T-helper 1 cell treated with Interleukin-12 subunit alpha and Interleukin-12 subunit beta and Interleukin-4 antibody, amounts not matched to agents 30 μg/mL and 1 μg/mL, for 36 hours (primary cell): Measurements from ENCODE around the gene MIER3.

ENCODE experiments used
- H3K27ac Mint-ChIP-seq: one replicate; pipeline ENCODE4 v1.8.0; 2021; ENCODE audit warnings: mild to moderate bottlenecking, mixed read lengths
- H3K27me3 Mint-ChIP-seq: one replicate; pipeline ENCODE4 v1.8.0; 2021; ENCODE audit warnings: low read depth, mixed read lengths
- H3K36me3 Mint-ChIP-seq: one replicate; pipeline ENCODE4 v1.8.0; 2021; ENCODE audit warnings: low read depth, mixed read lengths
- H3K4me1 Mint-ChIP-seq: one replicate; pipeline ENCODE4 v1.8.0; 2021; ENCODE audit warnings: low read depth, mixed read lengths
- H3K4me3 Mint-ChIP-seq: one replicate; pipeline ENCODE4 v1.8.0; 2021; ENCODE audit warnings: mild to moderate bottlenecking, moderate library complexity, mixed read lengths
- H3K9me3 Mint-ChIP-seq: one replicate; pipeline ENCODE4 v1.8.0; 2021; ENCODE audit warnings: mixed read lengths

MIER3 gene

DNA sequence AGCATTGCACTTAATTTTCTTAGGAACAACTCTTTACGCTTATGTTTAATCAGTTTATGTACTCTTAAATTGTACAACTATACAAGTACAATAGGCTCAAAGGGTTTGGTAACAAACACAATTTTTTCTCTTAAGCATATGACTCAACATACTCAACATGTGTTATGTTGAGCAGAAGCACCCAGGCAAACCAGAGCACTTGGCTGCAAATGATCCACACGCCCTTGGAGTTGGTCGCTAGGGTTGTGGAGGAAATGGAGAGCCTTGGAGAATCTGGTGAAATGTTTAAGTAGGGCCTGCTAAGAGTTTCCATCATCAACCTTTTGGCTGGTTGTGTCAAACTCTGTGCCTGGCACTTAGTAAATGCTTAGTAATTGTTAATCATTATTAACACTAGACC is 25.1 kb upstream of the MIER3 start:
- peaks cover 37% of the 10 kb centered on the region for H3K27me3 Mint-ChIP-seq
- H3K36me3 Mint-ChIP-seq, result no peaks in the 10 kb centered on the region
- H3K4me1 Mint-ChIP-seq, result no peaks in the 10 kb centered on the region
- no peak overlapping the region for H3K4me3 Mint-ChIP-seq
- no peak overlapping the region for H3K27ac Mint-ChIP-seq
- H3K9me3 Mint-ChIP-seq, result no peaks in the 10 kb centered on the region

GRCh38 chr5:56974241-56974640 is 22.3 kb upstream of the MIER3 start:
- Mint-ChIP-seq H3K4me3 (no peak overlapping the region), H3K9me3 (no peaks in the 10 kb centered on the region), H3K4me1 (no peaks in the 10 kb centered on the region), H3K36me3 (no peaks in the 10 kb centered on the region), H3K27me3 (peaks cover 36% of the 10 kb centered on the region), H3K27ac (no peak overlapping the region)

DNA sequence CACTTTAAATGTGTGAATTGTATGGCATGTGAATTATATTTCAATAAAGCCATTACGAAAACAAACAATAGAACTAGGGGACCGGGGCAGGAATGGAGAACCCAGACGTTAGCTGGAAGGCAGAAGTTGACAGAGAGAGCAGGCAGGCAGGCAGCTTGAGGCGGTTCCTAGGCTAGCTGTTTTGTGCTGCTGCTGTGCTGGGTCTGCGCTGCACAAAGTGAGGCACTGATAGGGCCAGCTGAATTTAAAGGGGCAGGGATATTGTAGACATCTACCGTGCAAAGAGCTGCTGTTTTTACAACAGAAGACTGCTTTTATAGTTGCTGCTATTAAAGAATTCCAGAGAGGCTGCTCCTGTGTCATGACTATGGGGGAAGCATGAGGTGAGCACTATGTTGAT is 21.6 kb upstream of the MIER3 start:
- H3K27me3 Mint-ChIP-seq, result peaks cover 36% of the 10 kb centered on the region
- no peaks in the 10 kb centered on the region for H3K9me3 Mint-ChIP-seq

DNA sequence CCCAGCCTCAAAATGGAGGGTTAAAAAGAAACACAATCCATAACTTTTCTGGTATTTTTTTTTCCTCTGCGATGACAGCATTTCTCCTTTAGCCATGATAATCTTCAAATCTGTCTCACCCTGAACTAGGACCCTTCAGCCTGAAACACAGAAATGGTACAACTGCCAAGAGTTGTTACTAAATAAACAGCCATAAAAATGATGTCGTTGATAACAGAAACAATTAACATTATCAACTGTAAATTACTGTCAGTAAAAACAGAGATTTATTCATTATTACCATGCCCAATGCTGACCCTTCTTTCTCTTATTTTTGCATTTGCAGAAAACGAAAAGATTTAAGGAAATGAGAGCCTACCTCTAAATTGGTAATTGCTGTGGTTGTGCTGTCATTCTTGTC is 19.4 kb upstream of the MIER3 start:
- no peaks in the 10 kb centered on the region for H3K36me3 Mint-ChIP-seq
- no peaks in the 10 kb centered on the region for H3K9me3 Mint-ChIP-seq
- H3K27me3 Mint-ChIP-seq, result peaks cover 45% of the 10 kb centered on the region
- H3K27ac Mint-ChIP-seq, result no peak overlapping the region
- no peak overlapping the region for H3K4me3 Mint-ChIP-seq
- no peaks in the 10 kb centered on the region for H3K4me1 Mint-ChIP-seq

More for the DNA sequence above, 21.6 kb upstream of the MIER3 start:
- H3K4me3 Mint-ChIP-seq, result no peak overlapping the region
- no peak overlapping the region for H3K27ac Mint-ChIP-seq
- H3K4me1 Mint-ChIP-seq, result no peaks in the 10 kb centered on the region
- H3K36me3 Mint-ChIP-seq, result no peaks in the 10 kb centered on the region

- Mint-ChIP-seq H3K4me3 (no peak overlapping the region), H3K9me3 (no peaks in the 10 kb centered on the region), H3K4me1 (no peaks in the 10 kb centered on the region), H3K27ac (no peak overlapping the region), H3K27me3 (peaks cover 69% of the 10 kb centered on the region), H3K36me3 (no peaks in the 10 kb centered on the region)
Observed at GRCh38 chr5:56964173-56964572, 12.2 kb upstream of the MIER3 start.

DNA sequence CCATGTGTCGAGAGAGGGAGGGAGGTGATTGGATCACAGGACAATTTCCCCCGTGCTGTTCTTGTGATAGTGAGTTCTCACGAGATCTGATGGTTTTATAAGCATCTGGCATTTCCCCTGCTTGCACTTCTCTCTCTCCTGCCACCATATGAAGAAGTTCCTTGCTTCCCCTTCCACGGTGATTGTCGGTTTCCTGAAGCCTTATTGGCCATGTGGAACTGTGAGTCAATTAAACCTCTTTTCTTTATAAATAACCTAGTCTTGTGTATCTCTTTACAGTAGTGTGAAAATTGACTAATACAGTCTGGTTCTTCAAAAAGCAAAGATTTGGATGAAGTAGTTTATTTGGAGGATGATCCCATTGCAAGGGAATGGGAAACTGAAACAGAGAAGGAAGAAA is 11.3 kb upstream of the MIER3 start:
- no peak overlapping the region for H3K27ac Mint-ChIP-seq
- no peaks in the 10 kb centered on the region for H3K9me3 Mint-ChIP-seq
- no peaks in the 10 kb centered on the region for H3K36me3 Mint-ChIP-seq
- H3K27me3 Mint-ChIP-seq, result peaks cover 75% of the 10 kb centered on the region
- no peak overlapping the region for H3K4me3 Mint-ChIP-seq
- no peaks in the 10 kb centered on the region for H3K4me1 Mint-ChIP-seq

DNA sequence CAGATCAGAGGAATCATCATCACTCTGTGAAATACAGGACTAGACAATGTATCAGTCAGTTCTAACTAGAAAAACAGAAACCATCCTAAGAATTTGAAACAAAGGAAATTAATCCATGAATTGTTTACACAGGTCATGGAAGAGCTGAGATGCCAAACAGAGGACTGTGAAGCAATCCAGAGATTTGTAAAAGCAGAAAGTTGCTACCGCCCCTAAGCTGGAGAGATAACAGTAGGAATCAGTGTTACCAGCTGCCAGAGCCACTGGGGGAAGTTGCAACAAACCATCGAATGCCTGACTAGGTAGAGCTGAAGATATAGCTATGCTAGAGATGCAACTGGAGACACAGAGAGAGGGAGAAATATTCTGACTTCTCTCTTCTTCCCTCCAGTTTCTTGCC is 10.4 kb upstream of the MIER3 start:
- Mint-ChIP-seq H3K4me3 (no peak overlapping the region), H3K27ac (no peak overlapping the region), H3K9me3 (no peaks in the 10 kb centered on the region), H3K27me3 (peaks cover 78% of the 10 kb centered on the region), H3K36me3 (no peaks in the 10 kb centered on the region), H3K4me1 (no peaks in the 10 kb centered on the region)

DNA sequence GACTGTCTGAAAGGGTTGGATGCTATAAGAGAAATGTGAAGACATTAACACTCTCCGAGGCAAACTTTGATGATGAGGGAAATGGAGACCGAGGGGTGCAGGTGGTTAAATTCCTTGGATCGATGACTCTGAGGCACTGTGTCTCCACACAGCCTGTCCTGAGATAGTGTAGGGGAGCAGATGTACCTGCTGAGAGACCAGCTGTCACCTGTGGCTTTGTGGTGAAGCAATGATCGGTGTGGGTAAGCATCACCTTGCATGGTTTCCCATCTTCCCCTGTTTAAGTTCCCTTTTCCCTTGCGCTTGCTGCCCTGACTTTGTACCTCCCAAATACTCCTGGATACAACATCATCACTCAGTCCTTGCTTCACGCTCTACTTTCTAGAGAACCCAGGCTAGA is 9.8 kb upstream of the MIER3 start:
- H3K27ac Mint-ChIP-seq, result no peak overlapping the region
- no peaks in the 10 kb centered on the region for H3K9me3 Mint-ChIP-seq
- H3K27me3 Mint-ChIP-seq, result peaks cover 78% of the 10 kb centered on the region
- H3K4me3 Mint-ChIP-seq, result no peak overlapping the region
- no peaks in the 10 kb centered on the region for H3K36me3 Mint-ChIP-seq
- no peaks in the 10 kb centered on the region for H3K4me1 Mint-ChIP-seq

DNA sequence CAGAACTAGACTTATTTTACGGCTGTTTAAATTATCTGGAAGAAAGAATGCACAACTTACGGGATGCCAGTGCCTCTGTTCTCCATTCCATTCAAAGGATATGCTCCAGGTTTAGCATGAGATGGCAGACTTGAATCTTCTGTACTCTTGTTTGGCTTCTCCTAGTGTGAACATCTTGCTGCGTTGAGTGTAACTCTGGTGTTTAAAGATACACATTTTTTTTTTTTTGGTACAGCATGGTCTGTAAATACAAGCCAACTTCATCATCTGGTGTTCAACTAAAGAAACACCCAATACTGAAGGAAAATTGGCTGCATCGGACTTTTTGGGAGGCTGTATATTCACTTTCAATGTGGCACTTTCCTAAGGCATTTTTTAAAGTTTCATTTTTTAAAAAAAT is 7.4 kb upstream of the MIER3 start:
- Mint-ChIP-seq H3K27me3 (peaks cover 83% of the 10 kb centered on the region), H3K36me3 (no peaks in the 10 kb centered on the region), H3K27ac (no peak overlapping the region), H3K9me3 (no peaks in the 10 kb centered on the region), H3K4me3 (no peak overlapping the region), H3K4me1 (no peaks in the 10 kb centered on the region)

DNA sequence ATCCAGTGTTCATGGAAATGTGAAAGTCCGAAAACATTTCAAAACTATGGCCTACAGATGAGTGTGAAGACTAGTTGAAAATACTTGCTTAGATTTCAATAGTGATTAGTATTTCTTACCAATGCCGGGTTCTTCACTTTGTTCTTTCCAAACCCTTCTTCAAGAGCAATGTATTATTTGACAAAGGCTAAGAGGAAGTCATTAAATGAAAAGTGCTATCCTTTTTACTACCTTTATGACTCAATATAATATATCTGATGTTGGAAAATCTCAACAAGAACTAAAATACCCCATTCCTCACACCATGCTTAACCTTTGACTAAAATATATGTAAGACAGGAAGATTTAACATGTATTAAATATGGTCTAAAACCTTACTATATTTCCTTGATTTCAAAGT is 6.7 kb upstream of the MIER3 start:
- H3K27me3 Mint-ChIP-seq, result peaks cover 84% of the 10 kb centered on the region
- H3K27ac Mint-ChIP-seq, result no peak overlapping the region
- H3K4me1 Mint-ChIP-seq, result no peaks in the 10 kb centered on the region
- no peaks in the 10 kb centered on the region for H3K36me3 Mint-ChIP-seq
- no peak overlapping the region for H3K4me3 Mint-ChIP-seq
- no peaks in the 10 kb centered on the region for H3K9me3 Mint-ChIP-seq

- H3K4me1 Mint-ChIP-seq, result peaks cover 18% of the 10 kb centered on the region
- H3K4me3 Mint-ChIP-seq, result no peak overlapping the region
- H3K9me3 Mint-ChIP-seq, result no peaks in the 10 kb centered on the region
- H3K27ac Mint-ChIP-seq, result no peak overlapping the region
- H3K36me3 Mint-ChIP-seq, result no peaks in the 10 kb centered on the region
- H3K27me3 Mint-ChIP-seq, result peaks cover 61% of the 10 kb centered on the region
Observed at GRCh38 chr5:56954262-56954661, 2.3 kb upstream of the MIER3 start.

- H3K4me1 Mint-ChIP-seq, result peaks cover 20% of the 10 kb centered on the region
- no peaks in the 10 kb centered on the region for H3K9me3 Mint-ChIP-seq
- peak overlapping the region; percentile 77 for H3K27ac Mint-ChIP-seq
- H3K36me3 Mint-ChIP-seq, result peaks cover 4% of the 10 kb centered on the region
- H3K4me3 Mint-ChIP-seq, result peak overlapping the region; percentile 83
- H3K27me3 Mint-ChIP-seq, result peaks cover 36% of the 10 kb centered on the region
Observed at GRCh38 chr5:56951126-56951945, 587 bp downstream of the MIER3 start.

DNA sequence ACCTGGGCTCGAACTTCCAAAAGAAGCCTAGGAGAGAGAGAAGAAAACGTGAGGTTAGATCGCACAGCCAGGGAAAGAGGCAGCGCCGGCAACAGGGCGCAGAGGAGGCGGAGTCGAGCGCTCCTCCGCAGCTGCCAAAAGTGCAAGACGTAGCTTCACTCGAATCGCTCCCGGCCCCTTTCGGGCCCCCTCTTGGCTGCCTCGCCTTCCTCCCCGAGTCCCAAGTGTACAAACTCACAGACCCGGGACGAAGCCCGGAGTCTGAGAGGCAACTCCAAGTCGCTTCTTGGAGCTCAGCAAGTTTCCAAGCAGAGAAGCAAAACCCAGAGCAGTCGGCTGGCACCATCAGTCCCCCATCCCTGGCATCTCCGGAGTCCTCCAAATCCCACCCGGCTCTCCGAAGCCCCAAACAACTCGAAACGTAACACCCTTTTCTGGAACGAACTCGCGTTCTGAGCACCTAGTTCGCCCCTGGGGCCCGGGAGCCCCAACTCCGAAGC is 1.2 kb downstream of the MIER3 start:
- Mint-ChIP-seq H3K27me3 (peaks cover 31% of the 10 kb centered on the region), H3K27ac (peak overlapping the region; percentile 77), H3K4me3 (peak overlapping the region; percentile 83), H3K36me3 (peaks cover 9% of the 10 kb centered on the region), H3K4me1 (peaks cover 20% of the 10 kb centered on the region), H3K9me3 (no peaks in the 10 kb centered on the region)

DNA sequence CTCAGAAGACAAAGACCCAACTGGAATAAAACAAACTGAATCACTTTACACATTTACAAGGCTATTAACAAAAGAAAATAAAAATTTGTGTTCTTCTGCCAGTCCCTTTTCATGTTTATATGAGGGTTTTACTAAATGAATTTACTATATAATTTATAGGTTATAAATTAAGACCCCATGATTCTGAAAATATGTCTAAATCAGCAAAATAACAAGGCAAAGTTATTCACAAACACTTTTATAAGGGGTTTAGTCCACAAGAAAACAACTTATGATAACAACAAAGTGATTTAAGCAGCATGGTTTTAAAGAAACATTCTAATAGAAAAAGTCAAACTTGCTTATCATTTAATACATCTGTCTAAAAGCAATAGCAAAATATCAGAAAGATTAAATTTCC is 4.9 kb downstream of the MIER3 start:
- H3K9me3 Mint-ChIP-seq, result no peaks in the 10 kb centered on the region
- peaks cover 16% of the 10 kb centered on the region for H3K4me1 Mint-ChIP-seq
- H3K4me3 Mint-ChIP-seq, result no peak overlapping the region
- peaks cover 24% of the 10 kb centered on the region for H3K36me3 Mint-ChIP-seq
- no peak overlapping the region for H3K27ac Mint-ChIP-seq
- no peaks in the 10 kb centered on the region for H3K27me3 Mint-ChIP-seq

- Mint-ChIP-seq H3K27ac (no peak overlapping the region), H3K4me3 (no peak overlapping the region), H3K9me3 (no peaks in the 10 kb centered on the region), H3K4me1 (peaks cover 2% of the 10 kb centered on the region), H3K36me3 (peaks cover 47% of the 10 kb centered on the region), H3K27me3 (no peaks in the 10 kb centered on the region)
Observed at GRCh38 chr5:56941981-56942380, 9.9 kb downstream of the MIER3 start.
